RCC 7860 (cell line): ENCODE results near the gene GJB2.

Source experiments
- DNase-seq: peaks from one replicate; pipeline ENCODE4 v3.0.0-alpha.2; 2015; ENCODE audit warnings: low spot score
- FAIRE-seq: peaks from 2 replicates; lab custom pipeline; 2012; peaks lifted over from hg19 to GRCh38; lab: Jason Lieb, UNC

GJB2 gene

DNA sequence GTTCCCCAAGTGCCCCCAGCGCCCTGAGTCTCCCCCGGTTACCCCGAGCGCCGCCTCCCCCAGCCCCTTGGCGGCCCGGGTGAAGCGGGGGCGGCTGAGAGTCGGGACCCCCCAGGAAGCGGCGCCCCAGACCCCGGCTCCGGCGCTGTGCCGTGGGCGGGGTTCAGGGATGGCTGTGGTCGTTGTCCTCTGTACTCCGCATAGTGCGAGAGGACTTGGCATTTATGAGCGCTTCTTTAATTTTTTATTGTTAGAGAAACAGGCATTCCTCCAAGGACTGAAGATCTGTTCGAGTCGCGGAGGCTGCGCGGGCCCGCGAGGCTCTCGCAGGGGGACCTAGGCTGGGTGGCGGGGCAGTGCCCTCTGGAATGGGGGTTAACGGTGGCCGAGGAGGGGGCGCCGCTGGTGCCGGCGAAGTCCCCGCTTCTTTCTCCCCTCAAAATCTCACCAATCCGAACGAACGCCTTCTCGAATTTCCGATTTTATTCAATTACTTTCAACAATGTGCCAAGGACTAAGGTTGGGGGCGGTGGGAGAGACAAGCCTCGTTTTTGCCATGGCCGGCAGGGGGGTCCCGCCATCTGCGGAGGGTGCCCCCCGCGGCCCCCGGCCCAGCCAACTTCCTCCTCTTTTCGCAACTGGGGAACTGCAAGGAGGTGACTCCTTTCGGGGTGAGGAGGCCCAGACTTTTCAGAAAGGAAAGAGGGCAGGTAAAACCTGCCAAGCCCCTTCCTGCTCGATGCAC lies 596 bp upstream of the GJB2 start:
- DNase-seq: no peak
- FAIRE-seq: no peak

DNA sequence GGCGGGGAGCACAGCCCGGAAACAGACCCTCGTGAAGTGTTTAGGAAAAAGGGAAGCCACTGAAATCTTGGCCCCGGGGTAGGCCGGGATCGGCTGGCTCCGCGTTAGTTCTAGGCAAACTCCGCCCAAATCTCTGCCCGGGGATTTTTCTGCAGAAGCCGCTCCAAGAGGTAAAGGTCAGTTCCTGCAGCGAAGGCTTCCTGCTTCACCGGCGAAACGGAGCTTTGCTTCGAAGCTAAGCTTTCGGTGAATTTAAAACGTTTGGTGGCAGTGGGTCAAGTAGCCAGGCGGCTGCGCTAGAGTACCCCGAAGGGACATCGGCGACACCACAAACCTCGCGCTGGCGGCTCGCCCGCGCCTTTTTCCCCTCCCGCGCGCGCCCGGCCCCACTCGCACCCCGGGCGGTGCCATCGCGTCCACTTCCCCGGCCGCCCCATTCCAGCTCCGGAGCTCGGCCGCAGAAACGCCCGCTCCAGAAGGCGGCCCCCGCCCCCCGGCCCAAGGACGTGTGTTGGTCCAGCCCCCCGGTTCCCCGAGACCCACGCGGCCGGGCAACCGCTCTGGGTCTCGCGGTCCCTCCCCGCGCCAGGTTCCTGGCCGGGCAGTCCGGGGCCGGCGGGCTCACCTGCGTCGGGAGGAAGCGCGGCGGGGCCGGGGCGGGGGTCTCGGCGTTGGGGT lies 441 bp downstream of the GJB2 start:
- peak; percentile 7 for DNase-seq
- FAIRE-seq: no peak

DNA sequence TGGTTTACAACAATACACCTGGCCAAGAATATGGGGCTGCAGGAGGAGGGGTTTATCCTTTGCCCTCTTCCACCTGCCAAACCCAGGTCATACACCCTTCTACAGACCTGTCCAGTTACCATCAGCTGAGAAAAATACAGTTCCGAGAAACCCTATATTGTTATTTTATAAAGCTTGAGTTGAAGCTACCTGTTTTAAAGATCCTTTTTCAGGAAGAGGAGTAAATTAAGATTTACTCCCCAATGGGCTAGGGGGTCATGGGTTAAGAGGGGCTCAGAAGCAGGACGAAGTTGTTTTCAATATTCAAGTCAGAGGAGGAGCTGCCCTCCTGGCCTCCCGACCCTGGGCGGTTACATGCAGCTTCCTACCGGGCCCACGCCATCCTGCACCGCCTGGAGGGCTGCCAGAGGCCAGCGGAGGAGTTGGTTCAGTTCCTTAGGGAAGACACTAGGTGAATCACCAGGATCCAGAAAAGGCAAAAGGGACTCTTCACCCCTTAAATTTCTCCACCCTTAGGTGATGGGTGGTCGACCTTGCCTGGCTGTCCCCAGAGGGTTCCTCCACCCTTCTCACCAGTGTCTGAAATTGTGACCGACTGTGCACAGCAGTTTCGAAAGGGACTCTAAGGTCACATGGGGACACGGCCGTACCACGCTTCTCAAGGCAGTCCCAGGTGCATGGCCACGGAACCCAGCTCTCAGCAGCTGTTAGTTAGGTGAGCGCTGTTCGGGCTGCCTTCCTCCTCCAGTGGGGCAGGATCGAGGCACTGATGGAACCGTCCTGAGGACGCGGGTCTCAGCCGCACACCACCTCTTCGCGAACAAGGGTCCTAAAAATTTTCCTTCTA lies 1.2 kb downstream of the GJB2 start:
- no peak for FAIRE-seq

DNA sequence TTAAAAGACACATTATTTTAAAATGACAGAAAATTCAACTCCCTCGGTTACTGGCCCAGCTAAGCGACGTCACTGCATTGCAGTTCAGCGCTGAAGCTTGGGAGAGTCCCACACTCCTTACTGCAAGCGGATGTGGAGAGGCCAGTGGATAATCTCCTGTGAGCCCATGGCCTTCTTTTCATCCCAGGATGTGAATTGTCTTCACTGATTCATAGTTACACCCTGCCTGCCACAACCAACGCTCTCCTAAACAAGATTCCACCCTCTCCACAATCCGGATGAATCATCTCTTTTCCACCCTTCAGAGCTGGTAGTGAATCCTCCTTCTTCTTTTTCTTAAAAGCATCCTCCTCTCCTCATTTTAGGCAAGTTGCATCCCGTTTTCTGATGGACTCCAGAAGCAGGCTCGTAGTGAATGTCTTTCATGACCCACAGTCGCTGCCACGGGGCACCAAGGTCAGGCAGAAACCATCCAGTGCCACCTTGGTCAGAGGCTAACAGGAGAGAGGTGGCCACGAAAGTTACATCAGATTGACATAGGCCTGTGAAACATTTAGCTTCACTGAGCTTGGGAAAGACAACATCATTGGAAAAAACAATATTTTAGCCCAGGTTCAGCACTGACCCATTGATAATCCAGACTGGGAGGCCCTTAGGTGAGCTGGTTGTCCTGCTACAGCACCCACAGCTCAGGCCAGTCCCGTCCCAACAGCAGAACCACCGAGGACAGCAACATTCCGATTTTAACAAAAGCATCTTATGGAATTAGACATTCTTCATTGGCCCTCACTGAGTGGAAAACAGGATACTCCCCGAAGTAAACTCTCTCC lies 2.0 kb downstream of the GJB2 start:
- peak; percentile 81 for DNase-seq
- peak; percentile 89 for FAIRE-seq

More for the DNA sequence above, 1.2 kb downstream of the GJB2 start:
- DNase-seq: peak; percentile 35

DNA sequence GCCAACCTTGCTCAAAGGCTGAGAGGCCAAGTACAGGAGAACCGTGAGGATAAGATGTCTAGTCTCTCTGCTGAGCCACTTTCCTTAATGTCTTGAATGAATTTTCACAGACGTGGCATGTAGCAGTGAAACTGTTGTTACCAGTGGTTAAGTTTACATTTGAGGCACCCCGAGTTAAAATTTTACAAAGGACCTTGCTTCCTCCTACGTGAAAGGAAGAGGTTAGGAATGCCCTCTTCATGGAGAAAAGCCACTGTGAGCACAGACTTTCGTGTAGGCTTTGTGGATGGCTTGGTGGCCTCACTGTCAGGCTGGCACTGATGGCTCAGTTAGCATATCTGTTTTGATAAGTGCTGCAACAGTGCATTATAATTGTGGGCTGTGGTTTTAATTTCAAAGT lies 2.7 kb downstream of the GJB2 start:
- DNase-seq (peak; percentile 5), FAIRE-seq (no peak)

DNA sequence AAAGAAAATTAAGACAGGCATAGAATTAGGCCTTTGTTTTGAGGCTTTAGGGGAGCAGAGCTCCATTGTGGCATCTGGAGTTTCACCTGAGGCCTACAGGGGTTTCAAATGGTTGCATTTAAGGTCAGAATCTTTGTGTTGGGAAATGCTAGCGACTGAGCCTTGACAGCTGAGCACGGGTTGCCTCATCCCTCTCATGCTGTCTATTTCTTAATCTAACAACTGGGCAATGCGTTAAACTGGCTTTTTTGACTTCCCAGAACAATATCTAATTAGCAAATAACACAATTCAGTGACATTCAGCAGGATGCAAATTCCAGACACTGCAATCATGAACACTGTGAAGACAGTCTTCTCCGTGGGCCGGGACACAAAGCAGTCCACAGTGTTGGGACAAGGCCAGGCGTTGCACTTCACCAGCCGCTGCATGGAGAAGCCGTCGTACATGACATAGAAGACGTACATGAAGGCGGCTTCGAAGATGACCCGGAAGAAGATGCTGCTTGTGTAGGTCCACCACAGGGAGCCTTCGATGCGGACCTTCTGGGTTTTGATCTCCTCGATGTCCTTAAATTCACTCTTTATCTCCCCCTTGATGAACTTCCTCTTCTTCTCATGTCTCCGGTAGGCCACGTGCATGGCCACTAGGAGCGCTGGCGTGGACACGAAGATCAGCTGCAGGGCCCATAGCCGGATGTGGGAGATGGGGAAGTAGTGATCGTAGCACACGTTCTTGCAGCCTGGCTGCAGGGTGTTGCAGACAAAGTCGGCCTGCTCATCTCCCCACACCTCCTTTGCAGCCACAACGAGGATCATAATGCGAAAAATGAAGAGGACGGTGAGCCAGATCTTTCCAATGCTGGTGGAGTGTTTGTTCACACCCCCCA lies 3.8 kb downstream of the GJB2 start:
- FAIRE-seq (no peak), DNase-seq (no peak)

DNA sequence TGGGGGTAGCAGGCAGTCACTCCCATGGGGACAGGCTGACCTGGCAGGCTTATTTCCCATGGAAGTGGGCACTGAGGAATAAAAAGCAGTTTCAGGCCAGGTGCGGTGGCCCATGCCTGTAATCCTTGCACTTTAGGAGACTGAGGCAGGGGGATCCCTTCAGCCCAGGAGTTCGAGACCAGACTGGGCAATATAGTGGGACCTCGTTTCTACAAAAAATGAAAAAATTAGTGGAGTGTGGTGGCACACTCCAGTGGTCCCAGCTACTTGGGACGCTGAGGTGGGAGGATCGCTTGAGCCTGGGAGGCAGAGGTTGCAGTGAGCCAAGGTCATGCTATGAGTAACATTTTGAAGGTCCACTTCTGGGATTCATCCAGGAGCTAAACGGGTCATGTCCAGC lies 6.0 kb downstream of the GJB2 start:
- DNase-seq (no peak), FAIRE-seq (no peak)

DNA sequence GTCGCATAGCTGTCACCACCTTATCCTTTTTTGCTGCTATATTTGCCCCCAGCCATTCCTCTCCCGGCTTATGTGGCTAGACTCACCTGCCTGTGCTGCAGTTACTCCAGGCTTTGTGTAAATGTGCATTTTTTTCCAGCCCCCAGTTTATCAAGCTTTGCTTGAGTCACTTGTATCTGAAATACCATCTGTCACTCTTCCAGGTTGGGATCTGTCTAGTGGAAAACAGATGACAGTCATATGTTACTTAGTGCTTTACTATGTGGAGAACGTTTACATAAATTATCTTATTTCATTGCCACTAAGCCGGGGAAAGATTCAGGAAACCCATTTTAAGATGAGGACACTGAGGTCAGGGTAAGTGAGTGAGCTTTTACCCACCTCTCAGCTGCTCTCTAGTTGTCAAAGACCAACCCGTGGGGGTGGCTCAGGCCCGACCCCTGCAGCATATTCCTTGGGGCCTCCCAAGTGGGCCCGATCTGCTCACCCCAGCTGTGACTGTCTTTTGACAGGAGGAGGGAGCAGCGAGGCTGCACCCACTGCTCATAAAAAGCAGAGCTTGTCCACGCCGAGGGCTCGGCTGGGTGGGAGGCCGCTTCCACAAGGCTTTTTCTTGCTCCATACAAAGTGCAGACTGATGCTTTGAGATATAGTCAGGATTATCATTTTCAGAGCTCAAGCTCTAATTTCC lies 7.2 kb downstream of the GJB2 start:
- FAIRE-seq: no peak
- DNase-seq: no peak

DNA sequence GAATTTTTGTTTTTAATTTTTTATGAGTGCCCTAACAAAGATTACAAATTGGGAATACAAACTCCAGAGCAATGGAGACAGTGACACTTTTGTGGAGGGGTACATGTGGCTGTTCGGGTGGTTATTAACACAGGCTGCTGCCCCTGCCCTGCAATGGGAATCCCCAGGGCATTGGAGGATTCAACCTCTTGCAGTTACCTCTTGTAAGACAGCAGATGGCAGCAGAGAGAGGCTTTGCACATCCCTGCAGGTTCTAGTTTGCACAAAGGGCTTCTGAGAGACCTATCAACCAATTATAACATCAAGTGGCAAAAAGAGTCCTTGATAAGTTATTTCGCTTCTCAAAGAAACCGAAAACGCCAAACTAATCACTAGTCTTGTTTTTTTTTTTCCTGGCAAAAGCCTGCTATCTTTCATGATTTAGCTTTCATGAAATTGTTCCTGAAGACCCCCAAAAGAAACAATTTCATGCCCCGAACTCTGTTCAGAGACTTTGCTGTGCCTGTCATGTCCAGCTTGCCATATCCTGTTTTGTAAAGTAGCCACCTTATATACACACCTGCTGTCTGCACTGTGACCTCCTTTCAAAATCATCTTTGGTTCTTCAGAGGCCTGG lies 10.4 kb downstream of the GJB2 start:
- FAIRE-seq (no peak), DNase-seq (peak; percentile 60)

DNA sequence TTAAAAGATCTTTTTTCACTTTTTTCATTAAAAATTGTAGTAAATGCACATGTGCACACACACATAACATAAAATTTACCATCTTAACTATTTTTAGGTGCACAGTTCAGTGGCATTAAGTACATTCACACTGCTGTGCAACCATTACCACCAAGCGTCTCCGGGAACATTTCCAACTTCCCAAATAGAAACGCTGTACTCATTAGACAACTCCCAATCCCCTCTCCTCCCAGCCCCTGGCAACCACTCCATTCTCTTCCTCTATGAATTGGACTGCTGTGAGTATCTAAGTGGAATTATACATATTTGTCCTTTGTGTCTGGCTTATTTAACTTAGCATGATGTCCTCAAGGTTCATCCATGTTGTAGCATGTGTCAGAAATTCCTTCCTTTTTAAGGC lies 11.6 kb downstream of the GJB2 start:
- FAIRE-seq: no peak

DNA sequence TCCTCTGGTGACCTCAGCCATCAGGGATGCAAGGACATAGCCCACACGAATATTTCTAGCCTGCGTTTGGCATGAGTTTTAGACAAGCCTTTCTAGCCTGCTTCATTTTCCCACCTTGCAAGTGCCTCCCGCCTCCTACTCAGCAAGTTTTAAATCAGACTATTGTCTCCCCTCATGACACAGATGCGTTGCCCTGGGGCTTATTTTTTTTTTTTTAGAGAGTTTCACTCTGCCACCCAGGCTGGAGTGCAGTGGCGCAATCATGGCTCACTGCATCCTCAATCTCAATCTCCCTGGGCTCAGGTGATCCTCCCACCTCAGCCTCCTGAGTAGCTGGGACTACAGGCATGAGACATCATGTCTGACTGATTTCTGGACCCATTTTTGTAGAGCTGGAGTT lies 14.6 kb downstream of the GJB2 start:
- DNase-seq (no peak), FAIRE-seq (no peak)

More for the DNA sequence above, 11.6 kb downstream of the GJB2 start:
- no peak for DNase-seq

DNA sequence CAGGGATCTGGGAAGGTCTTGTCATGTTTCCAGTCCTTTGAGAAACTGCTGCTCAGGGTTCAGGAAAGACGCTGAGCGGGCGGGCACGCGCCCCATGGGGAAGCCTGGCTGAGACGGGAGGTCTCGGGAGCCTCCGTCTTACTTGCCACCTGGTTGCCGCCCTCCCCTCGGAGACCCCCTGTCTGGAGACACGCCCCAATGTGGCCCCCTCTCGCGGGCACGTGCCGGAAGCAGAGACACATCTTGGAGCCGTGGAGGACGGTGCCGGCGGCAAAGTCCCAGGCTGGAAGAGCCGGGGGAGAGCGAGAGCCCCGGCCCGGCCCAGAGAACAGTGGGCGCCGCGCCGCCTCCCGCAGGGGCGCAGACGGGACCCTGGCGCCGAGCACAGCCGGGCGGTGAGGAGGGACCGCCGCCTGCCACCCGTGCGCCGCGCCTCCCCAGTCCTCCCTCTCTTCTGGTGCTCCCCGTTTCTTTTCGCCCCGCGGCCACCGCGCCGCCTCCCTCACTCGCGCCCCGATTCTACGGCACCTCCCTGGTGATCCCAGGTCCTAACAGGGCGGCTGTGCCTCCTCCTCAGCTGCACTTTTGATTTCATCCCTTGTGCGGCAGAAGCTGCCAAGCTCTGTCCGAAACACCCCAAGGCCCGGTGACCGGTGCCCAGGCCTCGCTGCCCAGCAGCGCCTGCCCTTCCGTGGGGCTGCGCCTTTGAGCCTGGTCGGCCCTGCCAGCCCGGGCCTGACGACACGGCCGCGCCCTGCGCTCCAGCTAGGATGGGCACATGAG lies 15.5 kb downstream of the GJB2 start:
- DNase-seq: no peak
- FAIRE-seq: no peak

DNA sequence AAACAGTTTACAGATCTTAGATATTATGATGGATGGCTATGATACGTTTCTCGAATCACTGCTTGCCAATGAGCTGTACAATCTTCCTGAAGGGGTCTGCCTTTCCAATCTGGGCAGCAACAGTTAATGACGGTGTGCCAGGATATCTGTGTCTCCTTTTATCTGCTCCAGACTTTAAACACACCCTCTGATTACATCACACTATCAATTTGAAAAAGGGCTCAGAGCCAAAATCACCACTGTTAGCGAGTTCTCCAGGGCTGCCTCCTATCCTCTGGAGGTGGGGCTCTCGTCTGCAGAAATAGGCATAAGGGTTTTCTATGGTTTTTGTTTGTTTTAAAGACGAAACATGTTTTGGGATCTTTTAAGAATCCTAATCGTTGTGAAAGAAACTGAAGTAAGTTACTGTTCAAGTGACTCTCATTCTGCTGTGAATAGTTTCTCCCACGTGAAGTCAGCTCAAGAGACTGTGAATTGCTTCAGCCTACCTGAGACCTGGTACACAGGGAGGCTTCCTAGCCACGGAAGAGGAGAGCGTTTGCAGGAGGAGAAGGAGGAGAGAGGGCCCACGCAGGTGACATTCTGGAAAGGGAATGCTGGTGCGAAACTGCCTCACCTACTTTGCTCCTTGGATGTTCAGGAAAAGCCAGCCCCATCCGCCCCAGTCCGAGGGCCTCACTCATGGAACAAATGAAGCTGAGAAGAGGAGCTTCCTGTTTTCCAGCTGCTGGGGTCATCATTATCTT lies 16.7 kb downstream of the GJB2 start:
- FAIRE-seq: no peak

DNA sequence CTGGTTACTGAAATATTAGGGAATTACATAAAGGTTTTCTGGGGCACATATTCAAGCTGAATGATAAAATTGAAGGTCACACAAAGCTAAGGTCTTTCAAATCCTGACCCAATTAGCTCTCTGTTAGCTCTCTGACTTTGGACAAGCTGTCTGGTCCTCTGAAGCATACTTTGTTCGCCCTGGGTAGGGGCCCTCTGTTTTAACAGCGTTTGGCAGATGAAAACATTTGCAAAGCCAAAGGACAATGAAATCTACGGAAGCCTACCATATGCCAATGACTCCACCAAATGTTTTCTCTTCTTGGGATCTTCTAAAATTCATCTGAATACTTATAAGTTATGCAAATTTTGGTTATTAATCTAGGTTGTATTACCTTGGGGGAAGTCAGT lies 17.3 kb downstream of the GJB2 start:
- FAIRE-seq: no peak
- DNase-seq: no peak

More for the DNA sequence above, 16.7 kb downstream of the GJB2 start:
- no peak for DNase-seq

DNA sequence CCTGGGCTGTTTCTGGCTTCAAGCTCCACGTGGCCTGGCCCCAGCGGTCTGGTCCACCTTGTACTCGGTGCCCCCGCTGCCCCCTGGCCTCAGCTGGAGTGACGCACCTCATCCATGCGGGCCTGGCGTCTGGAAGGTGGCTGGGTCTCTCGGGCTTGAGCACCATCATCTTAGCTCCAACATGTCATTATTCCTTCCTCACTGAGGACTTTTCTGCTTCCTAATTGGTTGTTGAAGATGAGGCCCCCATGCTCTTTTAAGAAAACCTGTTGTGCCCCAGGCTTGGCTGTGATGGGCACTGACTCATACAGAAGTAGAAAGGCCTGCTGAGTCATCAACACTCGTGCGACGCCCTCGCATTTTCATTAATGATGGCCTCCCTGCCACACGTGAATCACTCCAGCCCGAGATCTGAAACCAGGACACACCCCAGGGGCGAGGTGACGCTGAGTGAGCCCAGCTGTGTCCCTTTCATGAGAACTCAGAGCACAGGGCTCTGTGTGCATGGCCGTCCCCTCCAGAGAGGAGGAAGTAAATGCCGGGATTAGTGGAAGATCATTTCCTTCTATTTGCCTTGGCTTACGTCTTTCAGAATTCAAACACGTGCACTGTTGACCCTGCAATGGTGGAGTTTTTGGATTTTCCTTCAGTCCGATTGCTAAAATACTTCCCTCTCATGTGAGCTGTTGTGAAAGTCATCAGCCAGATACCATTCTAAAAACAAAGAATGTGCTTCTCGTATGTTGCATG lies 17.9 kb downstream of the GJB2 start:
- FAIRE-seq (peak; percentile 81), DNase-seq (peak; percentile 77)

DNA sequence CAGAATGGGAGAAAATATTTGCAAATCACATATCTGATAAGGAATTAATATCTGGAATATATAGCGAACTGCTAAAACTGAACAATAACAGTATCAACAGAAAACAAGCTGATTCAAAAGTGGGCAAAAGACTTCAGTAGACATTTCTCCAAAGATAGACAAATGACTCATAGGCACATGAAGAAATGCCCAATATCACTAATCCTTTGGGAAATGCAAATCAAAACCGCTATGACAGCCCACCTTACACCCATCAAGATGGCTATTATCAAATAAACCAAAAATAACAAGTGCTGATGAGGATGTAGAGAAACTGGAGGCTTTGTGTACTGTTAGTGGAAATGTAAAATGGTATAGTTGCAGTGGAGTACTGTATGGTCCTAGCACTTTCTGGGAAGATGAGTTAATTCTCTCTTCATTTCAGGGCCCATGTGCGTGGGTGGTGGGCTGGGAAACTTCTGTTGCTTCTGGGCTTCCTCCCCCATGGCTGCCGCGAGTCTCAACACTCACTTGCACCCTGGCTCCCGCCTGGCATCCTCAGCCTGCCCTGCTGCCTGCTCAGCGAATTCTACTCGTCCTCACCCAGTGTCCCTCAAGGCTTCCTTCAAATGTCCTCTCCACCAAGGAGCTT lies 19.5 kb downstream of the GJB2 start:
- FAIRE-seq (no peak), DNase-seq (no peak)
